ENCODE results near the gene ALX1. TPM values are rescaled to one million over a fixed set of nuclear protein-coding genes. Genes with fewer than 3 reads are reported as not detected.

ALX1 gene
- total RNA-seq, 1 experiment from 2014 or later: not detected

- no peak for TF ChIP-seq REST (IDR thresholded peaks at IDR 0.05; ENCODE audit: low read depth)
These were observed 35.5 kb upstream of the ALX1 start (continued) for GRCh38 chr12:85244561-85244960.

GRCh38 chr12:85253853-85254252, 26.2 kb upstream of the ALX1 start:
- Histone ChIP-seq H3K27ac (ENCODE audit: low read depth, low read length) (no peak overlapping the region), H3K4me3 (replicated peaks in 1 of 2; ENCODE audit: low read depth in 1 of 2, low read length in 2 of 2) (no peak overlapping the region), H2AFZ (ENCODE audit: low read depth, low read length, poor library complexity, severe bottlenecking) (no peak overlapping the region), H3K36me3 (ENCODE audit: control insufficient read depth in 1 of 2, insufficient read depth in 2 of 2, low read length in 2 of 2) (no peaks in the 10 kb centered on the region), H3K9ac (ENCODE audit: low read length) (no peak overlapping the region), H3K79me2 (ENCODE audit: insufficient read depth, low read length) (no peaks in the 10 kb centered on the region), H4K20me1 (ENCODE audit: insufficient read depth) (no peaks in the 10 kb centered on the region), H3K9me2 (ENCODE audit: insufficient read depth) (no peaks in the 10 kb centered on the region), H3K9me3 (ENCODE audit: control insufficient read depth in 1 of 2, insufficient read depth in 1 of 2, low read depth in 1 of 2, low read length in 2 of 2) (no peaks in the 10 kb centered on the region), H3K27me3 (ENCODE audit: insufficient read depth, low read length) (no peaks in the 10 kb centered on the region), H3K4me1 (ENCODE audit: control insufficient read depth in 1 of 2, insufficient read depth in 2 of 2, low read length in 2 of 2) (no peaks in the 10 kb centered on the region), H3K4me2 (ENCODE audit: low read length) (no peak overlapping the region)
- DNase-seq (ENCODE audit: low read depth, low spot score) (no peak), ATAC-seq (no peak)
- ChIA-PET POLR2A (no interaction called here), CTCF (no interaction called here), RAD21 (ENCODE audit: low non-redundant PET in 1 of 2, low total read pairs in 2 of 2, uncharacterized antibody in 2 of 2, unreplicated experiment in 2 of 2) (no interaction called here)
- TF ChIP-seq POLR2A (IDR thresholded peaks at IDR 0.05; ENCODE audit: borderline replicate concordance, extremely low read depth, insufficient read depth, insufficient read length) (no peak), ZFX (IDR thresholded peaks at IDR 0.05) (no peak), ZBTB33 (IDR thresholded peaks at IDR 0.05; ENCODE audit: extremely low read depth, insufficient replicate concordance, low read length) (no peak), CBX3 (IDR thresholded peaks at IDR 0.05; ENCODE audit: low read depth) (no peak), SP1 (IDR thresholded peaks at IDR 0.05; ENCODE audit: low read depth) (no peak), POLR2AphosphoS5 (IDR thresholded peaks at IDR 0.05; ENCODE audit: low read depth, low read length) (no peak), YY1 (IDR thresholded peaks at IDR 0.05; ENCODE audit: extremely low read depth, insufficient replicate concordance, low read depth, low read length) (no peak), REST (IDR thresholded peaks at IDR 0.05; ENCODE audit: low read depth) (no peak), RAD21 (IDR thresholded peaks at IDR 0.05; ENCODE audit: low read depth) (no peak), EGR1 (IDR thresholded peaks at IDR 0.05; ENCODE audit: low read depth) (no peak), FOSL1 (IDR thresholded peaks at IDR 0.05; ENCODE audit: low read depth) (no peak), TCF7L2 (IDR thresholded peaks at IDR 0.05; ENCODE audit: borderline replicate concordance, extremely low read depth, insufficient read depth, insufficient read length) (no peak), JUND (IDR thresholded peaks at IDR 0.05) (no peak)
- no TSS peak for BruUV-seq (replicated peaks)
- intact Hi-C loops (cut with micrococcal nuclease): no loop called here
